Stomach (tissue), 4 donors: Measurements from ENCODE around the gene HAAO.

Source experiments
- EP300 ChIP-seq: sonication (generic); formaldehyde crosslinking; IDR thresholded peaks from one replicate; pipeline ENCODE4 v1.6.1; 2017; ENCODE audit warnings: antibody characterized with exemption
- POLR2A ChIP-seq, 4 donors: fragments of 450-650 bp; IDR thresholded peaks; one replicate each; pipeline ENCODE4 v1.6.1; 2016; ENCODE audit warnings: antibody characterized with exemption in 4 of 4, control low read depth in 2 of 4, mild to moderate bottlenecking in 1 of 4, moderate library complexity in 1 of 4
- POLR2AphosphoS5 ChIP-seq, 3 donors: sonication (generic); formaldehyde crosslinking; IDR thresholded peaks; one replicate each; pipeline ENCODE4 v1.6.1; 2016; ENCODE audit warnings: antibody characterized with exemption in 3 of 3
- TF ChIP-seq, protein P1 (sequence below), 7 experiments: fragments of 450-650 bp in 4 of 7; fragments of 200-600 bp in 3 of 7; sonication (generic) in 3 of 7; IDR thresholded peaks; one replicate each; pipeline ENCODE4 v1.5.1; 2016 to 2019; ENCODE audit warnings: antibody characterized with exemption in 7 of 7, control low read depth in 2 of 7, mild to moderate bottlenecking in 1 of 7

DNA sequence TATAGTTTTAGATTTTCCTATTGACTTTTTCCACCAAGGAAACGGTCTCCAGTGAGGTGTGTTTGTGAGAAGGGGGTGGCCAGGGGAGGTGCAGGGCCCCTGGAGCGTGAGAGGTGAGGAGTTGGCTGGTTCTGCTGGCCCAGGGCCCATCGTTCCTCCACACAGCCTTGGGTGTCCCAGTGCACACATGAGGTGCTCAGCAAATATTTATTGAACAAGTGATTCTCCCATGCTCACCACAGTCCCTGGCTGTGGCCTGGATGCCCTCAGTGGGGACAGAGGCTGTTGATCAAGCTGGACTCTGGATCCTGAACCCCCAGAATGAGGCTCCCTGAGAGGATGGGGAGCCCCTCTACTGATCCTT, 5.0 kb downstream of the HAAO start:
- no peak for TF ChIP-seq POLR2A (IDR thresholded peaks at IDR 0.05)
- TF ChIP-seq, protein P1, sequence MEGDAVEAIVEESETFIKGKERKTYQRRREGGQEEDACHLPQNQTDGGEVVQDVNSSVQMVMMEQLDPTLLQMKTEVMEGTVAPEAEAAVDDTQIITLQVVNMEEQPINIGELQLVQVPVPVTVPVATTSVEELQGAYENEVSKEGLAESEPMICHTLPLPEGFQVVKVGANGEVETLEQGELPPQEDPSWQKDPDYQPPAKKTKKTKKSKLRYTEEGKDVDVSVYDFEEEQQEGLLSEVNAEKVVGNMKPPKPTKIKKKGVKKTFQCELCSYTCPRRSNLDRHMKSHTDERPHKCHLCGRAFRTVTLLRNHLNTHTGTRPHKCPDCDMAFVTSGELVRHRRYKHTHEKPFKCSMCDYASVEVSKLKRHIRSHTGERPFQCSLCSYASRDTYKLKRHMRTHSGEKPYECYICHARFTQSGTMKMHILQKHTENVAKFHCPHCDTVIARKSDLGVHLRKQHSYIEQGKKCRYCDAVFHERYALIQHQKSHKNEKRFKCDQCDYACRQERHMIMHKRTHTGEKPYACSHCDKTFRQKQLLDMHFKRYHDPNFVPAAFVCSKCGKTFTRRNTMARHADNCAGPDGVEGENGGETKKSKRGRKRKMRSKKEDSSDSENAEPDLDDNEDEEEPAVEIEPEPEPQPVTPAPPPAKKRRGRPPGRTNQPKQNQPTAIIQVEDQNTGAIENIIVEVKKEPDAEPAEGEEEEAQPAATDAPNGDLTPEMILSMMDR (IDR thresholded peaks at IDR 0.05): no peak
- no peak for TF ChIP-seq POLR2AphosphoS5 (IDR thresholded peaks at IDR 0.05)
- TF ChIP-seq EP300: no peak
